Skeletal muscle satellite cell (primary cell): ENCODE measurements around the gene UGT1A3.

Experiments
- H3K27me3 ChIP-seq: 2 replicates; pipeline ENCODE4 v1.7.0; 2013; ENCODE audit warnings: low read length; ENCODE audit not compliant: control insufficient read depth, insufficient read depth
- H3K36me3 ChIP-seq: 2 replicates; pipeline ENCODE4 v1.7.0; 2013; ENCODE audit warnings: mild to moderate bottlenecking, control low read depth, low read length; ENCODE audit not compliant: insufficient read depth
- H3K4me1 ChIP-seq: 2 replicates; pipeline ENCODE4 v1.7.0; 2013; ENCODE audit warnings: low read length; ENCODE audit not compliant: control insufficient read depth, insufficient read depth
- H3K4me2 ChIP-seq: 2 replicates; pipeline ENCODE4 v1.7.0; 2013; ENCODE audit warnings: mild to moderate bottlenecking, low read length
- H3K4me3 ChIP-seq: 2 replicates; pipeline ENCODE4 v1.7.0; 2013; ENCODE audit warnings: low read length
- H3K9ac ChIP-seq: 2 replicates; pipeline ENCODE4 v1.7.0; 2013; ENCODE audit warnings: mild to moderate bottlenecking, low read depth, low read length, moderate library complexity
- H3K9me3 ChIP-seq: replicated peaks from 2 replicates; pipeline ENCODE4 v1.7.0; 2013; ENCODE audit warnings: mild to moderate bottlenecking, control low read depth, low read length

UGT1A3 gene

GRCh38 chr2:233821709-233822100, 92.9 kb downstream of the UGT1A3 start:
- Histone ChIP-seq H3K9ac (no peak overlapping the region), H3K4me2 (no peak overlapping the region), H3K27me3 (peaks cover 11% of the 10 kb centered on the region), H3K4me3 (no peak overlapping the region), H3K9me3 (no peaks in the 10 kb centered on the region), H3K36me3 (no peaks in the 10 kb centered on the region), H3K4me1 (no peaks in the 10 kb centered on the region)

DNA sequence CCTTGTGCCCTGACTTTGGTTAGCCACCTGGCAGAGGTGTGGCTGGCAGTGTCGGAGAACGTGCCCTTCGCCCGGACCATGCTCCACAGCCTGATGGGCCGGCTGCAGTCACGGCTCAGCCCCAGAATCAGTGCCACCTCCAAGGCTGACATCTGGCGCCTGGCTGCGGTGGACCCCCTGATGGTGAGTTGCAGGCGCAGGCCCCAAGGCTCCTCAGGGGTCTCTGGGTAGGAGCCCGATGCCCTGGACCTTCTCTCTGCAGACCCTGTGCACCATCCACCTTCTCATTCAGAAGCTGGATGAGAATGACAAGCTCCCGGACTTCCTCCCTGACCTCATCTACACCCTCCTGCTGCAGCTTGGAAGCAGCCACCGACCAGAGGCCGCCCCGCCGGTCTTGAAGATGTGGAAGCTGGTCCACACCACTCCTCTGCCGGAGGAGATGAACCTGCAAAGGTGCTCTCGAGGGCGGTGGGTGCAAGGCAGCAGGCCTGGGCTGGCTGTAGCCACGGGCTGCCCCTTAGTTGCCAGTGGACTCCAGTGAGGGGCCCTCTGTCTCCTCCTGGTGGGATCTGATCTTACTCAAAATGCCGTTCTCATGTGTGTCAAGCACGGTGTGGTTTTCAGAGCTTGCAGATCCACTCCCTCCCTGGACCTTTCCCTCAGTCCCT, 93.4 kb downstream of the UGT1A3 start:
- no peaks in the 10 kb centered on the region for H3K9me3 ChIP-seq
- H3K4me3 ChIP-seq, result no peak overlapping the region
- no peaks in the 10 kb centered on the region for H3K4me1 ChIP-seq
- H3K9ac ChIP-seq, result no peak overlapping the region
- peaks cover 11% of the 10 kb centered on the region for H3K27me3 ChIP-seq
- no peak overlapping the region for H3K4me2 ChIP-seq
- no peaks in the 10 kb centered on the region for H3K36me3 ChIP-seq
